ENCODE results near the gene STUM.

- TF ChIP-seq CTCF (IDR thresholded peaks at IDR 0.05) (peak; percentile 68), POLR2AphosphoS5 (IDR thresholded peaks at IDR 0.05; ENCODE audit: low read depth, low read length) (no peak), REST (IDR thresholded peaks at IDR 0.05; ENCODE audit: insufficient read depth in 1 of 2, low read depth in 2 of 2, low read length in 1 of 2) (no peak)
These were observed 19.7 kb downstream of the STUM start for GRCh38 chr1:226568077-226568831.

Measured in Panc1 (cell line).